HG03558 (cell line): ENCODE measurements around the gene TTC8.
A peak's percentile ranks its signal among the peaks of the same experiment; 100 is the strongest.
"Not testable (repeated sequence)": the region's sequence is repeated elsewhere in the genome, so short reads cannot be mapped to it uniquely, and the experiment has no call there.

ENCODE experiments used
- ATAC-seq: cut with Tn5 transposase; IDR thresholded peaks from one replicate; pipeline ENCODE4 v1.9.1; 2021; ENCODE audit warnings: moderate number of reproducible peaks; ENCODE audit not compliant: unreplicated experiment; ENCODE audit errors: extremely low read depth

TTC8 gene

GRCh38 chr14:88824314-88825077 lies at the start of gene TTC8:
TTC8 (plus strand) TSS chr14:88824651; CDS start chr14:88824708, 57 bp downstream.
- peak; percentile 97 for ATAC-seq

- no peak for ATAC-seq
Observed at GRCh38 chr14:88775532-88775931, 48.9 kb upstream of the TTC8 start.

GRCh38 chr14:88785911-88786310 lies 38.5 kb upstream of the TTC8 start:
- ATAC-seq = no peak

- no peak for ATAC-seq
Observed at GRCh38 chr14:88786715-88787114, 37.7 kb upstream of the TTC8 start.

- not testable (repeated sequence) for ATAC-seq
Observed at GRCh38 chr14:88789573-88789972, 34.9 kb upstream of the TTC8 start.

- ATAC-seq = no peak
Observed at GRCh38 chr14:88790501-88791251, 33.8 kb upstream of the TTC8 start.

GRCh38 chr14:88791252-88791621 lies 33.2 kb upstream of the TTC8 start:
- no peak for ATAC-seq

- no peak for ATAC-seq
Observed at GRCh38 chr14:88791629-88792472, 32.6 kb upstream of the TTC8 start.

- peak; percentile 77 for ATAC-seq
Observed at GRCh38 chr14:88792473-88793258, 31.8 kb upstream of the TTC8 start, which contains the start of gene EML5. EML5 (minus strand) TSS chr14:88792953; CDS start chr14:88792503, 450 bp downstream.

- no peak for ATAC-seq
Observed at GRCh38 chr14:88793259-88793625, 31.2 kb upstream of the TTC8 start.

GRCh38 chr14:88798156-88798555 lies 26.3 kb upstream of the TTC8 start:
- ATAC-seq = no peak

GRCh38 chr14:88799522-88799921 lies 24.9 kb upstream of the TTC8 start:
- ATAC-seq = no peak

- no peak for ATAC-seq
Observed at GRCh38 chr14:88802596-88802995, 21.9 kb upstream of the TTC8 start.

GRCh38 chr14:88804035-88804434 lies 20.4 kb upstream of the TTC8 start:
- no peak for ATAC-seq

- ATAC-seq = no peak
Observed at GRCh38 chr14:88804477-88804876, 20.0 kb upstream of the TTC8 start.

GRCh38 chr14:88808359-88808758 lies 16.1 kb upstream of the TTC8 start:
- ATAC-seq = no peak

- no peak for ATAC-seq
Observed at GRCh38 chr14:88815980-88816379, 8.5 kb upstream of the TTC8 start.

- no peak for ATAC-seq
Observed at GRCh38 chr14:88818018-88818417, 6.4 kb upstream of the TTC8 start.

- ATAC-seq = not testable (repeated sequence)
Observed at GRCh38 chr14:88819674-88820073, 4.8 kb upstream of the TTC8 start.

GRCh38 chr14:88821378-88821777 lies 3.1 kb upstream of the TTC8 start:
- ATAC-seq = no peak
